MV-4-11 (cell line): ENCODE results near the gene PCBD1.

Experiments used
- DNase-seq: peaks from one replicate; lab custom pipeline; 2025; lab: John Stamatoyannopoulos, UW

PCBD1 gene

DNA sequence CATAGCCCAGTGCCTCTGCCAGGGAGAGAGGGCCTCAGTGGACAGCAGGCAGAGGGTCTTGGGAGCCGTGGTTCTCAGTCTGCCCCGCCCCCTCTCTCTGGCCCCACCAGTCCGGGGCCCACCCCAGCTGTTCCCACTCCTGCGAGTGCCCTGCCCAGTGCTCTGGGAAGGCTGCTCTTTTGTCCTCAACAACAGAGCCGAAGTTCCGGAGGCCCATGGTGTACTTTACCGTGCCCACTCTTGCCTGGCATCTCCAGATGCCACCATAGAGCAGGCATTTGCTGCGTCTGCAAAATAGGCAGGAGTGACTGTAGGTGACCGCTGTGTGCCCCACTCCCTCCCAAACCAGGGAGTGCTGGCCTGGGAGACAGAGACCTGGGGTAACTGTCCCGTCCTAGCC lies 29.3 kb upstream of the PCBD1 start:
- DNase-seq, result no peak

GRCh38 chr10:70917226-70917625 lies 28.9 kb upstream of the PCBD1 start:
- no peak for DNase-seq

DNA sequence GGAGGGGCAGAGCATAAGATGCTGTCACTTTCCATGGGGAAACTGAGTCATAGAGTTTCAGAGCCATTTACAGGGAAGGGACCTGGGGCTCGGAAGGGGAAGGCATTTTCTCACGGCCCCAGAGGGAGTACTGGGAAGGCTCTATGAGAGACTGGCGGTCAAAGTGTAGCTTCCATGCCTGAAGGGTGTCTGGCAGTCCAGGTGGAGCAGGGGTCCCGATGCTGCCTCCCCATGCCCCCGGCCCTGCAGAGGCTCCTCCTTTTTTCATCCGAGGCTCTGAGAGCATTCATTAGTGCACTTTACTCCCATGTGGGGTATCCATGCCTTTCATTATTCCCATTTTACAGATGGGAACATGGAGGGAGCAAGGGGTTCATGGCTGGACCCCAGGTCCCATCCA lies 27.9 kb upstream of the PCBD1 start:
- no peak for DNase-seq

DNA sequence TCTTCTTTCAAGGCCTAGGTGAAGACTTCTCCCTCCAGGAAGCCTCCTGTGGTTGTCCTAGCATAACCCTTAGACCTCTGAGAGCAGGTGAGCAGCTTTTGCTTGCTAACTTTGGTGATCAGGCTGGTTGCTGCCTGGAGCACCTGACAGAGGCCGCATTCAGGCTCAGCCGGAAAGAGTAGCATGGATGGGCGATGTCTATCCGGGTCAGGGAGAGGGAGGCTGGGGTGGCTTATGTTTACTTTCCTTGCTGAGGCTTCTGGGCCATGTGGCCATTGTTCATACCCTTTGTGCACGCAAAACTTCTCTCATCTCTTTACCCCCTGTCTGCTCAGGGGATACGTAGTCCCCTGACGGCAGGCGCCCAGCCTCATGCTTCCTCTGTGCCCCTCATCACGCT lies 27.4 kb upstream of the PCBD1 start:
- no peak for DNase-seq

- DNase-seq, result no peak
Observed at GRCh38 chr10:70915206-70915605, 26.8 kb upstream of the PCBD1 start.

DNA sequence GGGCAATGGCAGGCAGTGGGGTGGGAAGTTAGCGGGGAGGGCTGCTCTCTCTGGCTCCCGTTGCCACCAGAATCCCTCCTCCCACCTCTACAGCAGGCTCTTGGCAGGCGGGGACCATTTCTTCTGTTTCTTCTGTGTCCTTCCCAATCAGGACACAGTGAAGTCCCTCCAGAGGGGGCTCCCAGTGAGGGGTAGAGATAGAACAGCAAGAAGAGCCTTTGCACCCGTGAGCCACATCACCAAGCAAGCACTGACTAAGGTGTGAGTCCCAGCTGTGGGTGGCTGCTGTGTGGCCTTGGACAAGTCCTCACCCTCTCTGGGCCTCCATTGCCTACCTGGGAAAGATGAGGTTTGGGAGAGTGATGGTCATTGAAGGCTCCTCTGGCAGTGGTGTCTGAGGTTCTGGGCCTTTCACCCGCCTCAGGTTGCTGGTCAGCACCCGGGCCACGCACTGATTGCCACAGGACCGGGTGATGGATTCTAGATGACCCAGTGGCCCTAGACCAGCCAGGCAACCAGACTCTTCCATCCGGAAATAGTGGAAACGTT lies 26.0 kb upstream of the PCBD1 start:
- no peak for DNase-seq

- DNase-seq, result no peak
Observed at GRCh38 chr10:70913893-70914240, 25.5 kb upstream of the PCBD1 start.

DNA sequence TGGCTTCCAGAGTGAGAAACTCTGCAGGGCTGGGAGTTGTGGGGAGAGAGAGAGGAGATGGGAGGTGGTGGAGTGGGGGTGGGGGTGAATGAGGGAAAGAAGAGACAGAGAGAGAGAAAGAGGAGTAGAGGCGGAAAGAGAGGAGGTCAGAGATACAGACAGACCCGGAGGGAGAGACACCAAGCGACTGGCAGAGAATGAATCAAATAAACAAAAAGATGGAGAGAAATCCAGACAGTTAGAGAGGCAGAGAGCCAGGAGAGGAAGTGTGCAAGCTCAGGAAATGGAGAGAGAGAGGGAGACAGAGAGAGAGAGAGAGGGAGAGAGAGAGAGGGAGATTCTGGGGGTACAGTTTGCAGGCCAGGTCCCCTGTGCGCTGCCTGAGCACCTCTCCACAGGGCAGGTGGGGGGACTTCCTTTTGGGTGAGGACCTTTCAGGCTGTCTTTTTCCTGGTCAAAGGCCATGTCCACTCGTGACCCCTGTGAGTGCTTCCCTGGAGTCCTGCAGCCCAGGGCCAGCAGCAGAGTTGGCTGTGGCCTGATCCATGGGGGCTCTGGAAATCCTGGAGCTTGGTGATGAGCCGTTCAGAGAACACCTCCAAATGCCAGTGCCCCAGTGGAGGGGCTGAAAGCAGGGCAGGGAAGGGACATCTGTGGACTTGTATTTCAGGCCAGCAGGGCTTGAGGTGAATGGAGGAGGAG lies 25.0 kb upstream of the PCBD1 start:
- DNase-seq, result no peak

GRCh38 chr10:70912556-70912955 lies 24.2 kb upstream of the PCBD1 start:
- no peak for DNase-seq

DNA sequence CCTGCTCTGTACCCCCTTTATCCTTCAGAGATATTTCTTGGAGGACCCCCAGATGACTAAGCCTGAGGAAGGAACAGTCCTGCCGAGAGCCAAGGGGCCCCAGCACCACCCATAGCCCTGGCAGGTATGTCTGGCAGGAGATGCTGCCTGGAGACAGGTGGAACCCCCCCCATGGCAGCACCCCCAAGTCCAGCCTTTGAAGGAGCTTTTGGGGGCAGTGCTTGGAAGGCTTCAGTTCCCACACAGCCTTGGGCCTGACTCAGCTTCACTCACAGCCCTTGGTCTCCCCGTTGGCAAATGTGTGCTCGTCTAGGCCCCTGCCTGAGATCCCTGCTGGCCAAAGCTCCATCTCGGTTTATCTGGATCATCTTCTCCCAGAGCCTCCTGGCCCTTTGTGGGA lies 23.0 kb upstream of the PCBD1 start:
- DNase-seq, result no peak

- no peak for DNase-seq
Observed at GRCh38 chr10:70910486-70911341, 22.3 kb upstream of the PCBD1 start.

- no peak for DNase-seq
Observed at GRCh38 chr10:70909326-70909935, 21.1 kb upstream of the PCBD1 start.

DNA sequence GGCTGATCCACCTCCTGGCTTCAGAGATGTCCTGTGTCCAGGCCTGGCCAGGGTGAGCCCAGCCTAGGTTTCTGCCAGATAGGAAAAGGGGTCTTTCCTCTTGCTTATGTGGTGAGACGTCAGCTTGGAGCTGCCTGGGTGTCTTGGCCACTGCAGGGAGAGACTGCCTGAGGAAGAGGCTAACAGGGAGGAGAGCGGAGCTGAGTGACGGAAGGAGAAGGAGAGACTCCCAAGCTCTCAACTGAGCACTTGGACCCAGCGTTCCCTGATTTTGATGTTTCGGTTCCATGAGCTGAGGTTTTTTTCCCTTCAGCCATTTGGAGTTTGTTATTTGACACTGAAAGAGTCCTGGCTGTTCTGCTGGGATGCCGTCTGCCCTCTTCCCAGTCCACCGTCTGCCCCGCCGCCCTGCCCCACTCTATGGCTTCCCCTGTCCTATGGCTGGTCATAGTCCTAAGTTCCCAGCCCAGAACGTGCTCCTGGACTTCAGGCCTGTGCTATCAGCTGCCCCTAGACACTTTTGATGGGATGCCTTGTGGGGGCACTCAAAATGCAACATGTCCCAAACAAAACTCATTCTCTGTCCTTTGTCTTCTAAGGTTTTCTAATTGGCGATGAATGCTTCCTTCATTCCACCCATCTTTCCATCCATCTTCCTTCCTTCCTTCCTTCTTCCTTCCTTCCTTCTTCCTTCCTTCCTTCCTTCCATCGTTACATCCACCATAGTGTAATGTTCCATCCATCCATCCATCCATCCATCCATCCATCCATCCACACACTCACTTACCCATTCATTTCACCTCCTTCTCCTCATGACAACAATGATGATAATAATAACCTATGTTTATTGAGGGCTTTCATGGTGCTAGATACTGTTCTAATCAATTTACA lies 20.3 kb upstream of the PCBD1 start:
- DNase-seq, result no peak

DNA sequence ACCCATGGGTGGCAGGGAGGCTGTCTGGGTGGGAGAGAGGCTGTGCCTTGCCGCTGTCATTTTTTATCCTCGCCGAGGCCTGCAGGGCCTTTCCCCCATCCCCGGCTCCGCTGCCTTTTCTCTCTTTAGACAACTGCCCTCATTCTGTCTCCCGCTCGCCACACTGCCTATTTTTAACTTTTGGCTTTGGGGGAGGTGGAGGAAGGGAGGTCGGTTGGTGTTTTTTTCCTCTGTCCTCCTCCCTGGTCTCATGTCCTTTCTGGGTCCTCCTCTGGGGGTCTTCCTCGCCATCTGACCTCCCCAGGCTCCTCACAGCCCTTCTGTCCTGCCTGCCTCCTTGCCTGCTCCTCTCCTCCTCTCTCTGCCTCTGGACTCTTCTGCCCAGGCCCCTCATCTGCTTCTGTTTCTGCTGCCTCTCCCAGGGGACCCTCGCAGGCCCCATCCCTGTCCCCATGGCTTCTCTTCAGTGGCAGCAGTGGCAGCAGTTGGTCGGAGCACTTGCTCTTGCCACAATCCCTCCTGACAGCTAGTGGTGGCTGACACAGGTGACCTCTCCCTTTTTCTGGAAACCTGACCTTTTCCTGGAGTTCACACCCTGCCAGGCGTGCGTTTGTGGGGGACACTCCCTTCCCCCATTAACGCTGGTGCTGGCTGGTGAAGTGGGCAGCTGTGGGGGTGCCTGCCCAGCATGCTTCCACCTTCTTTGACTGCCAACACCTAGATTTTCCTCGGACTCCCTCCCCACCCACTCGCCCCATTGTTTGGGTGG lies 19.5 kb upstream of the PCBD1 start:
- DNase-seq, result no peak

DNA sequence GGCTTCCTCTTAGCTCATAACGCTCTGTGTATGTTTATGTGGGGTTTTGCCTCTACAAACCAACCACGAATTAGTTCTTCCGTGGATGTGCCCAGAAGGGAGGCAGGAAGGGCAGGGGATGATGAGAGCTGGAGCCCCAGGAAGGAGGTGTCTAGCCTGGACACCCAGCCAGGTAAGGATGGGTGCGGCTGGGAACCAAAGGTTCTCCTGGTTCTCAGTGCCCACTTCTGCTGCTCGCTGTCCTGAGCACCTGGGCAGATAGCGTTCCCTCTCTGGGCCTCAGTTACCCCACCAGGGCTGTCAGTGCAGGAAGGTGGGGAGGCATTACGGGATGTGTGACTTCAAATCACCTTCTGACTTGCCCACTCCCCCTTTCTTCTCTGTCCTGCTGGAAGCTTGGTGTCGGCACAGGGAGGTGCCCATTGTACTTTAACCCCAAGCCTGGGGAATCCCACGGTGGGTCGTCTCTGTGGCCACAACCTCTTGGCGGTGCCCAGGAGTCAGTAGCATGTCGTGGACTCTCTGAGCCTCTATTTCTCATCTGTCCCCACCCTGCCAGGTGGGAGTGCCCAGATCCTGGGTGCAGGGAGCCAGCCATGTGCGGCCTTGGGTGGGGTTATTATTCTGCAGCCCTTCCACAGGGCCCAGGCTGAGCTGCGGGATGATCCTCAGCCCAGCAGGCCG lies 18.7 kb upstream of the PCBD1 start:
- DNase-seq, result no peak

GRCh38 chr10:70906031-70906783 lies 17.8 kb upstream of the PCBD1 start:
- no peak for DNase-seq

DNA sequence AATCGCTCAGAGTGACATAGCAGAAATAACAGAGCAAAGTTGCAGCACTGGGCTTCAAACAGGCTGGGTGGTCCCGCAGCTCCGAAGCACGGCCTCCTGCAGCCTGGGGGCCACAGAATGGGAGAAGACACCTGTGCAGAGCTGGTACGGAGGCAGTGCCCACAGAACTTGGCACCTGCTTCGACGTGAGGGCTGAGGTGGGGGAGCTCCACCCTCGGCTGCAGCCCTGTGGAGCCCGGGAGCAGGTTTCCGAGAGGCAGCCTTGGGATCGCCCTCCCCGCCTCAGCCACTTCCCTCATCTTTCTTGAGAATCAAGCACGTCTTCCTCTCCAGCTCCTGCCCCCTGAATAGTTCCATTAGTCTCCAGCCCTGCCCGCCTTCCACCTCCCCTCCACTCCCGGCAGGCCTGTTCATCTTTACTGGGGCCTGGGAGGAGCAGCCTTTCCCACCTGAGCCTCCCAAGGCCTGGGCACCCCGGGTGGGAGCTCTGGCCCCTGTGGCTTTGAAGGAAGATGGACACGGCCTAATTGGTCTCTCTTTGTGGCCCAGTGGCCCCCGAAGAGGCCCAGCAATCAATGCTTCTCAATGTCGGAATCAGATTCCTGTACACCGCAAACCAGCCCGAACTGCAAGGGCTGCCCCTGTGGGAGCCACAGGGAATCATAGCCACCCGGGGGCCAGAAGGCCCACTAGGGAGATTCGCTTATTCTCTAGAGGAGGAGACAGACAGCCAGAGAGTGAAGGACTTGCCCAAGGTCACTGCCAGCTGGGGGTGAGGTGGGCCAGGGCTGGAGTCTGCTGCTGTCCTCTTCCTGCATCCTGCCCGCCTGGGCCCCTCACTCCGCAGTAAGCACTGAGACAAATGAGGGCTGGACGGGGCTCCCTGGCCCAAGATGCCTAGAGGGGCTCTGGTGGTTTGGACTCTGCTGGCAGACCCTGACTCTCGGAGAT lies 17.0 kb upstream of the PCBD1 start:
- no peak for DNase-seq

- no peak for DNase-seq
Observed at GRCh38 chr10:70903262-70903921, 15.0 kb upstream of the PCBD1 start.
